Effector CD4-positive, alpha-beta T cell (primary cell): Measurements from ENCODE around the gene ENKD1.

Source experiments
- DNase-seq: peaks from one replicate; pipeline ENCODE4 v3.0.0-alpha.2; 2020

ENKD1 gene

DNA sequence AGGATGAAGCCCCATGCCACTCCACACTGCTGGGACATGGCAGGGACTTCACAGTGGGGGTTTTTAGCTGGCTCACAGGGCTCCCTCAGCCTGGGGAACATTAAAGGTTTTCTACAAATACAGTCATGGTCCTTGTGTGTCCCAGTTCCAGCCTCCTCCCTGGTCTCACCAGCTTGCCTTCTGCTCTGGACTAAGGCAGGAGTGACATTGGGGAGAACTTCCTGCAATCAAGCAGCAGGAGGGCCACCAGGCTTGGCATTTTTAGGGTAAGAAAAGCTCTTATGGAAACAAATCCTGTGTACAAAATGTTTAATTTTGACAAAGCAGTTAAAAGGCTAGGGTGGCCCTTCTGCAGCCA is 3.9 kb downstream of the ENKD1 start:
- DNase-seq: no peak

DNA sequence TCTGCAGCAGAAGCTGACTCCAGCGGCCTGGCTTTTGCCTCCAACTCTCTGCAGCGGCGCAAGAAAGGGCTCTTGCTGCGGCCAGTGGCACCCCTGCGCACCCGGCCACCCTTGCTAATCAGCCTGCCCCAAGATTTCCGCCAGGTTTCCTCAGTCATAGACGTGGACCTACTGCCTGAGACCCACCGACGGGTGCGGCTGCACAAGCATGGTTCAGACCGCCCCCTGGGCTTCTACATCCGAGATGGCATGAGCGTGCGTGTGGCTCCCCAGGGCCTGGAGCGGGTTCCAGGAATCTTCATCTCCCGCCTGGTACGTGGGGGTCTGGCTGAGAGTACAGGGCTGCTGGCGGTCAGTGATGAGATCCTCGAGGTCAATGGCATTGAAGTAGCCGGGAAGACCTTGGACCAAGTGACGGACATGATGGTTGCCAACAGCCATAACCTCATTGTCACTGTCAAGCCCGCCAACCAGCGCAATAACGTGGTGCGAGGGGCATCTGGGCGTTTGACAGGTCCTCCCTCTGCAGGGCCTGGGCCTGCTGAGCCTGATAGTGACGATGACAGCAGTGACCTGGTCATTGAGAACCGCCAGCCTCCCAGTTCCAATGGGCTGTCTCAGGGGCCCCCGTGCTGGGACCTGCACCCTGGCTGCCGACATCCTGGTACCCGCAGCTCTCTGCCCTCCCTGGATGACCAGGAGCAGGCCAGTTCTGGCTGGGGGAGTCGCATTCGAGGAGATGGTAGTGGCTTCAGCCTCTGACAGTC is 4.5 kb downstream of the ENKD1 start:
- DNase-seq: no peak

DNA sequence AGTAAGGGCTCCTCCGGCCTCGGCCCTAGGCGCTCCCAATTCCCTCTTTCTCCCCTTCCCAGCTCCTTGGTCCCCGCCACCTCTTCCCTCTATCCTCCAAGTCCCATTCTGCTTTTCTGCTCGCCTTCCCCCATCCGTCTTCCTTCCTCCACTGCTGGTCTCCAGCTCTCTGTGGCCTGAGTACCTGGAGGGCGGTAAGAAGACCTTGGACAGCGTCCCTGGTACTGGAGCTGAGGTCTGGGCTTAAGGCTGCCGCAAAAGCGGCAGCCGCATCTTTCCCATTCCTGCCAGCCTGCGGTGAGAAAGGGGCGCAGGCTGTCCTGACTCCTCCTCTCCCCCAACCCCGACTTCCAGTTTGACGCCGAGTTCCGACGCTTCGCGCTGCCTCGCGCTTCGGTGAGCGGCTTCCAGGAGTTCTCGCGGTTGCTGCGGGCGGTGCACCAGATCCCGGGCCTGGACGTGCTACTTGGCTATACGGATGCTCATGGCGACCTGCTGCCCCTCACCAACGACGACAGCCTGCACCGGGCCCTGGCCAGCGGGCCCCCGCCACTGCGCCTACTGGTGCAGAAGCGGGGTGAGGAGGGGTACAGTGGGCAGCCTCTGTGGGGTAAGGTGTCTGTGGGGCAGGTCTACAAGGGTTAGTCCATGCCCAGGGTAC is 5.3 kb downstream of the ENKD1 start:
- no peak for DNase-seq

DNA sequence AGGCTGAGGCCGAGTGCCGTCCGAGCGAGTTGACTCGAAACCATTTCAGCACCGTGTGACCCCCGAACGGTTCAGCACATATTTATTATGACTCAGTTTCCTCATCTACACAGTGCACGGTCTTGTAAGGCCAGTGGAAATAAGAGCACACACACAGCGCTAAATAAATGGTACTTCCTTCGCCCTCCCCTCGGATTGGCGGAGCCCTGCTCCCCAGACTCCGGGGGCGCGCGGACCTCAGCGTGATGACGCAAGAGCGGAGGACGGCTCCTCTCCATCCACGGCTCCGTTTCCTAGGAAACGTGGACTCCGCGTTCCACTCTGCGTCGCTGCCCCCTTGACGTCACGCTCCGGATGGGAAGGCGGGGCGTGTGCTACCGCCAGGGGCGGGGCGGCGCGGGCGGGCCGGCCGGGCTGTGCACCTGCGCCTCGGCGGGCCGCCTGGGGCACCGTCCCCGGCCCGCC is 6.0 kb downstream of the ENKD1 start, which contains the start of gene PARD6A:
TSS of gene PARD6A (plus strand) at position 397 of the 465 bp plus-strand sequence. CDS start 79 bp downstream, outside the sequence.
- peak; percentile 94 for DNase-seq

DNA sequence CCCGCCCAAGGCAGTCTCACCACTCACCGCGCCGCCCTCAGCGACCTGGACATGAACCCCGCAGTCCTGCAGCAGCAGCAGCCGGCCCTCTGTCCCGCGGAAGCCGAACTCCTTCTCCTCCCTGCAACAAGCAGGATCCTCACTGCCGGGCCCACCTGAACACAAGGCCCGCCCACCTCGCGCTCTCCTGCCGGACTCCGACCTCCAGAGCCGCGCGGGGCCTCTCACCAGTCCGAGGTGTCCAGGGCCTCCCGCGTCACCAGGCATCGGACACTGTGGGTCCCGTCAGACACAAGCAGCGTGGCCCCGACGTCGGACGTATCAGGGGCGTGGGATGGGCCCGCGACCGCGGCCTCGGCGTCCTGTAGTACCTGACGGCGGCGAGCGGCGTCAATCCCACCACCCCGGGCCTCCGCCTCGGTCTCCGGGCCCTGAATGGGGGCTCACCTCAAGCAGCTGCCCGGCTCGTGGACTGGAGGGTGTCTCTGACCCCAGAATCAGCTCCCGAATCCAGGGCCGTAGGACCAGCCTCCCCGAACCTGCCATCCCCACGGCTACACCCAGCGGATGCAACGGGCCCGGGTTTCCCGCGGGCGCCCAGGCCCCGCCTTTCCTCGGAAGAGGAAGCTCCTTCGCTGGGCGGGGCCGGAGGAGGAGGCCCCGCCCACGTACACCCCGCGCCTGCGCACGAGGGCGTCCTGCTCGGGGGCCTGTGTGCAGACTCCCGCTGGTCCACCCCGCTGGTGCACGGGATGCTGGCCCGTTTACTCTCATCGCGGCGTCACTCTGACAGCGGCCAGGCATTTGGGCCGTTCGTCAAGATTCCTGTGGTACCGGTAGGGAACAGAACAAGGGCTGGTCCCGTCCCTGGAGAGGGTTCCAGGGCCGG is 6.6 kb downstream of the ENKD1 start, which contains the start of gene ACD:
TSS of gene ACD (minus strand) at position 586 of the 889 bp plus-strand sequence. CDS start at position 546, 40 bp downstream.
- peak; percentile 86 for DNase-seq

DNA sequence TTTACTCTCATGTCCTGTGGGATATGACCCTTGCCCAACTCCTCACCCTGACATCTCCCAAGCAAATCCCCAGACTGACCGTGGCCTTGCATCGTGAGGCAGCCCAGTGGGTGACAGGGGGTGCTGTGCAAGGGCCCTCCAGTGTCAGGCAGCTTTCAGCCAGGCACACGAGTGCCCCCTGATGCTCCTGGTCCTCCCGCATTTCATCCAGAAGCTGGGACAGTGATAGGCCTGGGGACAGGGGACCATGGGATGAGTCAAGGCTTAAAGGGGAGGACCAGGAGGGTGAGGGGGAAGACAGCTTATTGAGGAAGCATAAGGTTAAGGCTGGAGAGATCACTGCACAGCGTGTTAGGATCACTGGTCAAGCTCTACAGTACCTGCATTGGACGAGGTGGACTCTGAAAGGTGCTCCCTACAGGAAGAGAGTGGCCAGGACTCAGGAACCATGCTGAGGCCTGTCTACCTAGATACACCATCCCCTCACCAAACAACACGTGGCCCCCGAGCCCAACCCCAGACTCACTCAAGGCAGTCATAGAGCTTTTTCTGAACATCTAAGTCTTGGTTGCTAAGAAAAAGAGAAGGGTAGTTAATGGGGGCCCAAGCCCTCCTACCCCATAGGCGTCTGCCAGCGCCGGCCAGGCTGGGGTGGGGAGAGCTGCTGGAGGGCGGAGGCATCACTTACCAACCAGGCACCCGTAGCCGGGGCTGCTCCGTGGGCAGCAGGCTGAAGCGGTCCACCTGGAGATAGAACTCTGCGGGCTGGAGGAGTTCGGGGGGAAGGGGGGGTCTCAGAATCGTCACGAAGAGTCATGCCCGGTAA is 7.5 kb downstream of the ENKD1 start:
- no peak for DNase-seq

DNA sequence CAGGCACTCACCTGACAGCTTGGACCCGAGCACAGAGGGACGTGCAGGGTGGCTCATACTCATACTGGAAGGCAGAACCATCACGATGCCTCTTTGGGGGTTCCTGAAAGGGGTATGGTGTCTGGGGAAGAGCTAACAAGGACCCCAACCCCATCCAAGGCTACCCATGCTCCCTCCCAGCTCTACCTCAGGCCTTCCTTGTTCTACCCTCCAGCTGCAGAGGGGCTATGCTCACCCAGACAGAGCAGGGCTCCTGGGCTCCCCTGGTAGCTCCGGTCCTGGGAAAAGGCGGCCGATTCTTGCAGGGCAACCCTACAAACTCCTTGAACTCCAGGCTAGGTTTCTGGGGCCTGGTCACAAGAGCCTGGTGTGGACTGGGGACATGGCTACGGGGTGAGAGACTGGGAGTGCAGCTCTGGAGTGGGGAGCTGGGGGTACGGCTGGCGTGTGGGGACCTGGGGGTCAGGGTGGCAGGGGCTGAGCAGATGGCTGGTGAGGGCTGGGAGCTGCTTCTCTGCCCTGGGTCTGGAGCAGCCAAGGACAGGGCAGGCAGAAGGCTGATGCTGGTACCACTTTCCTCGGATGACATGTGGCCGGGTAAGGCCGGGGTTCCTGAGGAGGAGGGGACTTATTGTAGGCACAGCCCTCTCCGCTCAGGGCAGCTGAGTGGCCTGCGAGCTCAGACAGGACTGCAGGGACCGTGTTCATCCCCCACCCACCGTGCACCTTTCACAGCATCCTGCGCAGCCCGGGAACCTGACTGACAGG is 8.6 kb downstream of the ENKD1 start:
- no peak for DNase-seq

DNA sequence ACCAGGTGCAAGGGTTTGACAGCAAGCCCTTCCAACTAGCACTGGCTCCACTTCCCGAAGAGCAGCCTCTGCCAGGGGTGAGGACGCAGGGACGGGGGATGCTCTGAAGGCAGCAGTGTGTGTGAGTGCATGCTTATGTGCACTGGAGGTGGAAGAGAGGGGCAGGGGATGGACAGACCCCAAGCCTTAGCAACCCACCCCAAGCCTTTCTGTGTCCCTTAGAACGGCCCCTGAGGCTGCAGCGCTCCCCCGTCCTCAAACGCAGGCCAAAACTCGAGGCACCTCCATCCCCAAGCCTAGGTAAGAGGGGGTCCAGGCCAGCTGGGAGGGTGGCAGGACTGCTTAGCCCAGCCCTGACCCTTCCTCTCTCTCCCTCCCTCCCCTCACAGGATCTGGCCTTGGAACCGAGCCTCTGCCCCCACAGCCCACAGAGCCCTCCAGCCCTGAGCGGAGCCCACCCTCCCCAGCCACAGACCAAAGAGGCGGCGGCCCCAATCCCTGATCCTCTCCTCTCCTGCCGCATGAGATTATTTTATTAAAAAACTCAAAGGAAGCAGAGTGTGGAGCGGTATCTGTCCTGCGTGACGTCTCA is 9.4 kb downstream of the ENKD1 start:
- DNase-seq: no peak

DNA sequence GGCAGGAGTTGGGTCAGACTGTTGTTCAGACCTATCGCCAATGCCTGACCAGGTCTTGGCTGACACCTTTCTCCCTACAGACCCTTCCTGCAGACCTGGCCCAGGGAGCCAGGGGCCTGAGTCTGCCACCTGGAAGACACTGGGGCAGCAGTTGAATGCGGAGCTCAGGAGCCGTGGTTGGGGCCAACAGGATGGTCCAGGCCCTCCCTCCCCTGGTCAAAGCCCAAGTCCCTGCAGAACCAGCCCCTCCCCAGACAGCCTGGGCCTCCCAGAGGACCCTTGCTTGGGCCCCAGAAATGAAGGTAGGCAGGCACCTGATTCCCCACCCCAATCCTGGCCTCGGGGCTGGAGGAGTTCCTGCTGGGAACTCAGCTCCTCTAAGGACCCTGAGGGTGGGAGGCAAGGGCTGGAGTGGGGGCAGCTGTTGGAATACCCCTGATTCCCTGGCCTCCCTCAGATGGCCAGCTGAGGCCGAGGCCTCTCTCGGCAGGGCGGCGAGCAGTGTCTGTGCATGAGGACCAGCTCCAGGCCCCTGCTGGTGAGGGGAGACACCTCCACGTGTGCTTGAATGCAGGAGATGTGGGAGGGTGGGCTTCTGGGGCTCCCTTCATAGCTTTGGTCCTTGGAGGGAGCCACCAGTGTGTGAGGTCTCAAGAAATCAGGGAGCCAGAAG is 10.1 kb downstream of the ENKD1 start:
- DNase-seq: no peak

DNA sequence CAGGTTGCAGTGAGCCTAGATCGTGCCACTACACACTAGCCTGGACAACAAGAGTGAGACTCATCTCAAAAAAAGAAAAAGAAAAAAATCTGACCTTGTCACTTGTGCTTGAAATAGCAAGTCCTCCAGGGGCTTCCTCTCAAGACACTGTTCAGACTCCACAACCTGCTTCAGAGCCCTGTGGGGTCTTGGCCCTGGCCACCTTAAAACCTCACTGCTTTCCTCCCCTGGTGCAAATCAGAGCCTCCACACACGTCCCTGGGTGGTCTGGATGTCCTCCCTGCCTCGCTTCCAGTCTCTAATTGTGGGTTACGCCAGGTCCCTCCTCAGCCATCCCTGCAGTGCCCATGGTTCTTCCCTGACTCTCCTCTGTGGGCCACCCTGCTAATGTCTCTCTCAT is 11.2 kb downstream of the ENKD1 start:
- DNase-seq: no peak

DNA sequence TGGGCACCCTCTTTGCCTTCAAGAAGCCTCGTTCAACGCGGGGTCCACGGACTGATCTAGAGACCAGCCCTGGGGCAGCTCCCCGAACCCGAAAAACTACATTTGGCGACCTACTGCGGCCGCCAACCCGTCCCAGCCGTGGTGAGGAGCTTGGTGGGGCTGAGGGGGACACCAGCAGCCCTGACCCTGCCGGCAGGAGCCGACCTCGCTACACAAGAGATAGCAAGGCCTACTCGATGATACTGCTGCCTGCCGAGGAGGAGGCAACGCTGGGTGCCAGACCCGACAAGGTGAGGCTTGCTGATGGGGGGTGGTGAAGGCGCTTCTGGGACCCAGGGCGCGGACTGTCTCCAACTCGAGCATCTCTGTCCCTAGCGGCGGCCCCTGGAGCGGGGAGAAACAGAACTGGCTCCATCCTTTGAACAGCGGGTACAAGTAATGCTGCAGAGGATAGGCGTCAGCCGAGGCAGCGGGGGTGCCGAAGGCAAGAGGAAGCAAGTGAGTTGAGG is 12.1 kb downstream of the ENKD1 start:
- no peak for DNase-seq

DNA sequence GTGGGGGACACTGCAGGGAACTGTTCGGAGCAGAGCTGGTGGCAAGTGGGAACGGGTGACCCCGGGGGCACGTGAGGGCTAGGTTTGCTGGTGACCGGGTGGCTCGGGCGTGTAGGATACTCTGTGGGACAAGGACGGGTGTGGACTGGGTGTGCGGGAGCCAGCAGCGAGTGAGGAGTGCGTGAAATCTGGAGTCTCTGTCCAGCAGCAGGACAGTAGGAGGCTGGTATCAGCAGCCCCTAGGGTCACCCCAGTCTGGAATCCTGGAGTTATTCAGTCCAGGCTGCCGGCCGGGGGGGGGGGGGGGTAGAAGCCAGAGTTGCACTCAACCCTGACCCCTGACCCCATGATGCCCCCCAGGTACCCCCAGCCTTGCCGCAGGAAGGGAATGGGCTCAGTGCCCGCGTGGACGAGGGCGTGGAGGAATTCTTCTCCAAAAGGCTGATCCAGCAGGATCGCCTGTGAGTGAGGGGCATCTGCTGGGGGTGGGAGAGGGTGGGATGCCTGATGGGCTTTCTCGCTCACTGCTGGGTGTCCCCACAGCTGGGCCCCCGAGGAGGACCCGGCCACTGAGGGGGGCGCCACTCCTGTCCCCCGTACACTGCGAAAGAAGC is 12.7 kb downstream of the ENKD1 start:
- DNase-seq: no peak

DNA sequence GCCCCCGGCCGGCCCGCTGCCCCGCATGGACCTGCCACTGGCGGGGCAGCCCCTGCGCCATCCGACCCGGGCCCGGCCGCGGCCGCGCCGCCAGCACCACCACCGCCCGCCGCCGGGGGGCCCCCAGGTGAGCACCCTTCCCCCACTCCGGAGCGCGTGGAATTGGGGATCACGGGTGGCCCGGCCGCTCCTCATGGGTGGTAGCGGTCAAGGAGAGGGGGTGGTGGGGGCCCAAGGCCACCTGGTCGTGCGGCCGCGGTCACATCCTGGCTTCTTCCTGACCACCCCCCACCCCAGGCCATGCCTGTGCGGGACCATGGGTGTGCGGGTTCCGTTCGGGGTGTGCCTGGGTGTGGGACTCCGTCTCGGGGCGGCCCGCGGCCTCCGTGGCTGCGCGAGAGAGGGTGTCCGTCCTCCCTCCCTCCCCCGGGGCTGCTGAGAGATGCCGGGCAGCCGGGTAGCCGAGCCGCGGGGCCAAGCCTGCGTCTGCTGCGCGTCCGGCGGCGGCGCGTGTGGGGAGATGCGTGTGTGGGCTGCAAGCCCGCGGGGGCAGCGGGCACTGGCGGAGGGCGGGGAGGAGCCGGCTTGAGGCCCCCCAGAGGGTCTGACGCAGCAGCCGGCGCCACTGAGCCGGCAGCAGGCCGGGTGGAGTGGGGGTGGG is 13.3 kb downstream of the ENKD1 start:
- no peak for DNase-seq

DNA sequence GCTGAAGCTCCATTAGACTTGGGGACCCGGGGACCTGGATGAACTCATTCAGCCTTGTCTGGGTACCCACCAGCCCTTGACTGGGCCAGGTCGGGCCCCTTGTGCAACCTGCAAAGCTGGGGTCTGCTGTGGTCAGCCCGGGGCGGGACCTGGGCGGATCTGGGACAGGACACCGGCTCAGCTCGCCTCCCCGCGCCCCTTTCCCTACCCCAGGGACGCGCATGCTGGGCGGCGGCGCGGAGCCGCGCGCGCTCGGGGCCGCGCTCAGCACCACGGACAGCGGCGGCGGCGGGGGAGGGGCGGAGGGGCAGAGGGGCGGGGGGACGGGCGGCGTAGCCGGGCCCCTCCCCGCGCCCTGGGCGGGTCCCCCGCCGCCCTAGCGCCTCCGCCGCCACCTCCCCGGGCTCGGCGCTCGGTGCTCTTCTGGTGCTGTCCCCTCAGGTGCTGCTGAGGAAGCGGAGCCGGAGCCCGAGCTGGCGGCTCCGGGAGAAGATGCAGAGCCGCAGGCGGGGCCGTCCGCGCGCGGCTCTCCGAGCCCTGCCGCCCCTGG is 13.9 kb downstream of the ENKD1 start:
- DNase-seq: no peak

DNA sequence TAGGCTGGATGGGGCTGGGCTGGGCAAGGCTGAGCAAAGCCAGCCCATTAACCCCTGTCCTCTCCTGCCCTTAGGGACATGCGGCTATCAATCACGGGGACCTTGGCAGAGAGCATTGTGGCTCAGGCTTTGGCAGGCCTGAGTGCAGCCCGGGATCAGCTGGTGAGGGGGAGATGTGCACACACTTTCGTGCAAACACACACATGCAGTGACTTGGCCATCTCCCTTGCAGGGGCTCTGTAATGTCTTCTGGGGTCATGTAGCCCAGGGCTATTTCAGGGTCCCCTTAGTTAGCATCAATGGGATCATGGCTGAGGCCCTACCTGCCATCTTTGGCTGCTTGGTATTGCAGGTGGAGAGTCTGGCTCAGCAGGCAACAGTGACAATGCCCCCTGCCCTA is 14.7 kb downstream of the ENKD1 start:
- DNase-seq: no peak

DNA sequence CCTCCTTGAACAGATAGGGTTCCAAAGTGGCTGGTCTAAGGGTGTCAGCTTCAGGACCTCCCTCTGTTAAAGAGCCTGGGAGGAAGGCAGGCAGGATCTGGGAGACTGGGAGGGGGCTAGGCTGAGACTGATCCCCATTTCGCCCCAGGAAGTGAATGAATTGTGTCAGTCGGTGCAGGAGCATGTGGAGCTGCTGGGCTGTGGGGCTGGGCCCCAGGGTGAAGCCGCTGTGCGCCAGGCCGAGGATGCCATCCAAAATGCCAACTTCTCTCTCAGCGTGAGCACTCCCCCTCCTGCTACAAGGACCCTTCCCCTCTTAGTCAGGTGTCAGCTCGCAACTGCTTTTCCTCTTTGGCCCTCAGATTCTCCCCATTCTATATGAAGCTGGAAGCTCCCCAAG is 15.5 kb downstream of the ENKD1 start:
- DNase-seq: no peak

DNA sequence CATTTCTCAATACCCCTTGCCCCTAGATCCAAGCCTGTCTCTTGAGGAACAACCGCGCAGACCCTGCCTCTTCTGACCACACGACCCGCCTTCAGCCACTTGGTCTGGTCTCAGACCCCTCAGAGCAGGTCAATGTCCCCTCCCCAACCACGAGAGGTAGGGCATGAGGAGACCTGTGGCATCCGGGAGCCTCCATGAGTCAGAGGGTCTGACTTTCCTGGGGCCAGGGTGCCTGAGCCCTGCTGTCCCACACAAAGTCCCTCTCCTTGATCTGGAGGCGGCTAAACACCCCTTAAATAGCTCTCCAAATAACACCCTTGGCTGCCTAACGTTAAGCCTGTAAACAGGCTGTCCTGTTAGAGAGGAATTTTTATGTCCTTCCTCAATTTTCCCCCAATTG is 16.5 kb downstream of the ENKD1 start:
- no peak for DNase-seq

DNA sequence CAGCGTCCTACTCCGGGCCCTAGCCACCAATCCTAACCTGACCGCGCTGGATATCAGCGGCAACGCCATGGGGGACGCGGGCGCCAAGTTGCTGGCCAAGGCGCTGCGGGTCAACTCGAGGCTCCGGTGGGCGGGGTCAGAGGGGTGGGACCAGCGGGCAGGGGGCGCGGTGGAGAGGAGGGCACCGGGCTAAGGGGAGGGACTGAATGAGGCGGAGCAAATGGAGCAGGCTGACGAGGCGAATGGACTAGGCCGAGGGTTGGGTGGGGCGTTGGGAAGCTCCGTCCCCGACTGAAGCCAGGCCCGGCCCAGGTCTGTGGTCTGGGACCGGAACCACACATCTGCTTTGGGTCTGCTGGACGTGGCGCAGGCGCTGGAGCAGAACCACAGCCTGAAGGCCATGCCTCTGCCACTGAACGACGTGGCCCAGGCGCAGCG is 17.0 kb downstream of the ENKD1 start:
- no peak for DNase-seq
